GM18505 (cell line): ENCODE data around the gene MBD3.

Experiments
- ATAC-seq: cut with Tn5 transposase; IDR thresholded peaks from one replicate; pipeline ENCODE4 v1.9.1; 2021; ENCODE audit not compliant: unreplicated experiment
- POLR2A ChIP-seq: IDR thresholded peaks from 4 replicates; pipeline ENCODE4 v1.6.1; 2011; ENCODE audit warnings: borderline replicate concordance; ENCODE audit not compliant: insufficient read depth, insufficient read length; ENCODE audit errors: extremely low read depth

The MBD3 gene

GRCh38 chr19:1526979-1527649, 65.6 kb downstream of the MBD3 start:
- no peak for TF ChIP-seq POLR2A

GRCh38 chr19:1526066-1526778, 66.4 kb downstream of the MBD3 start:
- ATAC-seq: no peak
- TF ChIP-seq POLR2A: no peak

More at GRCh38 chr19:1526979-1527649, 65.6 kb downstream of the MBD3 start:
- ATAC-seq: no peak

GRCh38 chr19:1525343-1525742, 67.3 kb downstream of the MBD3 start:
- no peak for TF ChIP-seq POLR2A
- ATAC-seq: no peak

GRCh38 chr19:1524972-1525325, 67.7 kb downstream of the MBD3 start:
- no peak for TF ChIP-seq POLR2A
- no peak for ATAC-seq

- ATAC-seq: no peak
- no peak for TF ChIP-seq POLR2A
These were observed 68.2 kb downstream of the MBD3 start for GRCh38 chr19:1524287-1524971.
